Activated naive CD8-positive, alpha-beta T cell treated with anti-CD3 and anti-CD28 coated beads, Interleukin-2, amount 50 U/mL, for 24 hours (primary cell): ENCODE data around the gene ARHGAP15.

Source experiments
- ATAC-seq: fragments of 150-1000 bp; cut with Tn5 transposase; one replicate; pipeline ENCODE4 v1.10.0; 2021
- DNase-seq: peaks from one replicate; pipeline ENCODE4 v3.0.0; 2021
- H3K27ac Mint-ChIP-seq: one replicate; pipeline ENCODE4 v1.8.0; 2021; ENCODE audit warnings: mild to moderate bottlenecking, mixed read lengths
- H3K27me3 Mint-ChIP-seq: one replicate; pipeline ENCODE4 v1.8.0; 2021; ENCODE audit warnings: mixed read lengths
- H3K36me3 Mint-ChIP-seq: one replicate; pipeline ENCODE4 v1.8.0; 2021; ENCODE audit warnings: low read depth, mixed read lengths
- H3K4me1 Mint-ChIP-seq: one replicate; pipeline ENCODE4 v1.8.0; 2021; ENCODE audit warnings: mixed read lengths
- H3K4me3 Mint-ChIP-seq: one replicate; pipeline ENCODE4 v1.8.0; 2021; ENCODE audit warnings: mild to moderate bottlenecking, moderate library complexity, mixed read lengths
- H3K9me3 Mint-ChIP-seq: one replicate; pipeline ENCODE4 v1.8.0; 2021; ENCODE audit warnings: mixed read lengths

The ARHGAP15 gene

DNA sequence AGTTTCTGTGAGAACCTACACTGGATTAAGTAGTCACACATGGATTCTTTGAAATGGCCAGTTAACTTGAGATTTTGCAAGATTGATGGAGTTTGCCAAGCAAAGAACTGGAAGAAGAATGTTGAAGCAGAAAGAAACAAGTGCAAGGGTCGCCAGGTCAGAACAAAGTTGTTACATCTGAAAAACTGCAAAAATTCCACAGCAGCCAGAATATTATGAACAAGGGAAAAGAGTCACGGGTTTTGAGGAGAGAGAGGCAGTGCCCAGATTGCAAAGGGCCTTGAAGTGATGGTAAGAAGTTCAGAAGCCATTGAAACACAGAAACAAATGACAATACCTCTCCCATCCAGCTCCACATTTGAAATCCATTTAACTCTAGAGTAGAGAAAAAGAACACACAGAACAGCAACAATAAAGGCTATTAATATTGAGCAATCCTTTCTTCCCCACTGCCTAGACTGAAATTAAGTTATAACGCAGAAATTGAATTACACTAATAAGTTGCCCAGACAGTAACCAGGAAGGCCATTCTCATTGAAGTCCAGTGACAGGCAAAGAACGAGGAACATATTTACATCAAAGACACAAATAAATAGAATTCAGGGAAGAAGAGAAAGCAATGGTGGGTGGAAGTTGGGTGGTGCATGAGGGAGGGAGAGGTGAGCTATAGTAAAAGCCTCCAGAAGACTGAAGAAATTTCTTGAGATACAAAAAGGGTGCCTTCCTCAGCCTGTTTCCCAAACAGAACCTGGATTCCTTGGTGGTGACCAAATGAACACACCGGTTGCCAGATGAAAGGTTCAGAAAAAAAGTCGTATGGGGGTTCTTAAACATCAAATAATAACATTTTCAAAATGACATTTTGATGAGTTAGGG lies 80.6 kb downstream of the ARHGAP15 start:
- H3K27me3 Mint-ChIP-seq, result no peaks in the 10 kb centered on the region
- peaks cover 32% of the 10 kb centered on the region for H3K36me3 Mint-ChIP-seq
- no peak for ATAC-seq
- no peak overlapping the region for H3K27ac Mint-ChIP-seq
- H3K4me3 Mint-ChIP-seq, result no peak overlapping the region
- no peak for DNase-seq
- H3K9me3 Mint-ChIP-seq, result no peaks in the 10 kb centered on the region
- H3K4me1 Mint-ChIP-seq, result peaks cover 14% of the 10 kb centered on the region

DNA sequence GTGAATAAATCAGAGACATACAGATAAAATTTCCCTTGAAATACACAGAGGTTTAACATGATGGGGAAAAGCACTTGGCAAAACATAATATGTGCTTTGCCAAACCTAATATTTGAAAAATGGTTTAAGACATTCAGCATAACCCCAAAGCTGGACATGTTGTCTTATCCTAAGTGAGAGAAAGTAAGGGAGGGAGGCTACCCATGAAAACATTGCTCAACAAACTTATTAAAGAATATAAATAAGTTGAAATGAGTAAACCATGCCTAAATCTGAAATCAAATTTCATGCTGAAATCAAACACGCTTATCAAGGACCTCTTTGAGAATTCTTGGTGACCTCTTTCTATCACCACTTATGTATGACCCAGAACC lies 81.2 kb downstream of the ARHGAP15 start:
- H3K27me3 Mint-ChIP-seq, result no peaks in the 10 kb centered on the region
- ATAC-seq (no peak), DNase-seq (no peak)
- no peak overlapping the region for H3K27ac Mint-ChIP-seq
- H3K9me3 Mint-ChIP-seq, result no peaks in the 10 kb centered on the region
- H3K4me3 Mint-ChIP-seq, result no peak overlapping the region
- peaks cover 11% of the 10 kb centered on the region for H3K4me1 Mint-ChIP-seq
- peaks cover 34% of the 10 kb centered on the region for H3K36me3 Mint-ChIP-seq

DNA sequence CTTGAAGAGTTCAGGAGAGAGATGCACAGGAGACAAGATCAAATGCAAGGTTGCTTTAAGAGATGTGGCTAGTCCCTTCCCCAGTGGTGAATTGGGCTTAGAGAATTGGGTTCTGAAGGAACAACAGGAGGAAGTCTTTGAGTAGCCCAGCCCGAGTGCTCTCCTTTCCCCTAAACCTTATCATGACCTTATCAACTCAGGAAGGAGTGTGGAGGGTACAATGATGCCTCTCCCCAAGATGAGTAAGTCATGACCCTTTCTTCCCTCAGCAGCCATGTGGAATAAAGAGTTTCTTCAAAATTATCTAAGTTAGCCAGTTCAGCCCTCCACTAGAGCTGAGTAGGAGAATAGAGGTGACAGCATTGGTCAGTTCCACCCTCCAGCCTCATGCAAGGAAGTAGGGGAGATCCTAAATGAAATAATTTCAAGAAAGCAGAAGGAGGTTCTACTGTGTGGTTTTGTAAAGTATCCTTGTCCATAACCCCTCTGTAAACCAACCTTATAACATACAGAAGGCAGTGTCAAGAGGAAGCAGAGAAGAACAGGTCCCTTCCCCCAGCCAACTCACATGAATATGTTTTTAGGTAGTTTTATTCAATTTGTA lies 88.4 kb downstream of the ARHGAP15 start:
- no peak overlapping the region for H3K27ac Mint-ChIP-seq
- peaks cover 29% of the 10 kb centered on the region for H3K4me1 Mint-ChIP-seq
- DNase-seq (no peak), ATAC-seq (peak; percentile 72)
- no peaks in the 10 kb centered on the region for H3K27me3 Mint-ChIP-seq
- H3K36me3 Mint-ChIP-seq, result peaks cover 22% of the 10 kb centered on the region
- no peaks in the 10 kb centered on the region for H3K9me3 Mint-ChIP-seq
- H3K4me3 Mint-ChIP-seq, result no peak overlapping the region

DNA sequence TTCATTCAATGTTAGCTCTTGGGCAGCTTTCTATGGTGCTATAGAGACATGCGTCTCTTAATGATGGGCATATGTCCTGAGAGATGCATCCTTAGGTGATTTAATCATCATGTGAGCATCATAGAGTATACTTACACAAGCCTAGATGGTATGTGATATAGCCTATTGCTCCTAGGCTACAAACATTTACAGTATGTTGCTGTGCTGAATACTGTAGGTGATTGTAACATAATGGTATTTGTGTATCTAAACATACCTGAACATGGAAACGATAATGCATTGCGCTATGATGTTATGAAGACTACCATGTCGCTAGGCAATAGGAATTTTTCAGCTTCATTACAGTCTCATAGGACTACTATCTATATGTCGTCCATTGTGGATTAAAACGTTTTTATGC lies 89.4 kb downstream of the ARHGAP15 start:
- ATAC-seq (no peak), DNase-seq (no peak)
- Mint-ChIP-seq H3K4me1 (peaks cover 31% of the 10 kb centered on the region), H3K36me3 (peaks cover 21% of the 10 kb centered on the region), H3K27me3 (no peaks in the 10 kb centered on the region), H3K9me3 (no peaks in the 10 kb centered on the region), H3K27ac (no peak overlapping the region), H3K4me3 (no peak overlapping the region)

DNA sequence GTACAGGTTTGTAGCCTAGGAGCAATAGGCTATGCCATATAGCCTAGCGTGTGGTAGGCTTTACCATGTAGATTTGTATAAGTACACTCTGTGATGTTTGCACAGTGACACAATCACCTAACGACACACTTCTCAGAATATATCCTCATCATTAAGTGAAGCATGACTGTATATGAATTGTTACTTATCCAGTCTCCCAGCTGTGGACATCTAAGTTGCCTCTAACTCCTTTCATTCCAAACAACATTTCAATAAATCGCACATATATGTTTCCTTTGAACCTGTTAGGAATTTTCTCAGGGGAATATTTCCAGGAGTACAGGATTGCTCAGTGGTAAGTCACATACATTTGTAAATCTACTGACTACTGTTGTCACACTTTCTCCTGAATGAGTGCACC lies 90.0 kb downstream of the ARHGAP15 start:
- H3K9me3 Mint-ChIP-seq, result no peaks in the 10 kb centered on the region
- H3K4me1 Mint-ChIP-seq, result peaks cover 33% of the 10 kb centered on the region
- no peak overlapping the region for H3K27ac Mint-ChIP-seq
- H3K36me3 Mint-ChIP-seq, result peaks cover 18% of the 10 kb centered on the region
- no peak overlapping the region for H3K4me3 Mint-ChIP-seq
- DNase-seq (no peak), ATAC-seq (no peak)
- H3K27me3 Mint-ChIP-seq, result no peaks in the 10 kb centered on the region

DNA sequence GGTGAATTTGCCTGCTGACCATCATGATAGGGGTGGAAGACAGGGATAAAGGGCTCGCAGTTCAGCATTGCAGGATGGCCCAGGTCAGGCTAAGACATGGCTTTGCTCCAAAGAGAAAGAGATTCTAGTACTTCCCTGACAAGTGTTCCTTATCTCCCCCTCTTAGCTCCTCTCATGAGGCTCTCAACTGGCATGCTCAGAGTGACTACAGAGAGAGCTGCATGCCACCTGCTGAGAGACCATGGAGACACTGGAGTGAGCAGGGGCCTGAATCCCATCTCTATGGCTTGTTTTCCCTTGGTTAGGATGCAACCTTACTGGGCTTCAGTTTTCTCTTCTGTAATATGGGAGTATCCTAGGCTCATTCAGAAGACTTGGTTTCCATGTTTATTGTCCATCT lies 94.3 kb downstream of the ARHGAP15 start:
- H3K4me3 Mint-ChIP-seq, result no peak overlapping the region
- no peaks in the 10 kb centered on the region for H3K27me3 Mint-ChIP-seq
- no peak overlapping the region for H3K27ac Mint-ChIP-seq
- ATAC-seq (no peak), DNase-seq (no peak)
- H3K9me3 Mint-ChIP-seq, result no peaks in the 10 kb centered on the region
- peaks cover 2% of the 10 kb centered on the region for H3K36me3 Mint-ChIP-seq
- peaks cover 39% of the 10 kb centered on the region for H3K4me1 Mint-ChIP-seq

DNA sequence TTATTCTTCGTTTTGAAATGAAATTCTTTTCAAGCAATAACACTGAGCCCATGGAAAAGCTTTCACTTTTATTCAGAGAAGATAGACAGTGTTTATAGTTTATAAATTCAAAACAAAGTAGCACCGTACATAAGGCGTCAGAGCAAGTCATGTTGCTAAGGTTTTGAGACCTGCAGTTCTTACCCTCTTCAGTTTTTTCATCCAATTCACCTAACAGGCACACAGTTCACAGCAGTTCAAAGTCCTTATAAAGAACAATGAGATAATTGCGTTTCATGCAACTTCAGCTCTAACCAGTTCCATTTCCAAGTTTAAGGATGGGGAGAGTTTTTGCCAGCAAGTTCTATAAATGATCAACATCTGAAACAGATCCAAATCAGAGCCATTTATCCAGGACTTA lies 96.7 kb downstream of the ARHGAP15 start:
- no peak for ATAC-seq
- DNase-seq, result no peak
- H3K9me3 Mint-ChIP-seq, result no peaks in the 10 kb centered on the region
- no peaks in the 10 kb centered on the region for H3K27me3 Mint-ChIP-seq
- H3K4me3 Mint-ChIP-seq, result no peak overlapping the region
- H3K36me3 Mint-ChIP-seq, result peaks cover 19% of the 10 kb centered on the region
- peaks cover 42% of the 10 kb centered on the region for H3K4me1 Mint-ChIP-seq
- no peak overlapping the region for H3K27ac Mint-ChIP-seq

DNA sequence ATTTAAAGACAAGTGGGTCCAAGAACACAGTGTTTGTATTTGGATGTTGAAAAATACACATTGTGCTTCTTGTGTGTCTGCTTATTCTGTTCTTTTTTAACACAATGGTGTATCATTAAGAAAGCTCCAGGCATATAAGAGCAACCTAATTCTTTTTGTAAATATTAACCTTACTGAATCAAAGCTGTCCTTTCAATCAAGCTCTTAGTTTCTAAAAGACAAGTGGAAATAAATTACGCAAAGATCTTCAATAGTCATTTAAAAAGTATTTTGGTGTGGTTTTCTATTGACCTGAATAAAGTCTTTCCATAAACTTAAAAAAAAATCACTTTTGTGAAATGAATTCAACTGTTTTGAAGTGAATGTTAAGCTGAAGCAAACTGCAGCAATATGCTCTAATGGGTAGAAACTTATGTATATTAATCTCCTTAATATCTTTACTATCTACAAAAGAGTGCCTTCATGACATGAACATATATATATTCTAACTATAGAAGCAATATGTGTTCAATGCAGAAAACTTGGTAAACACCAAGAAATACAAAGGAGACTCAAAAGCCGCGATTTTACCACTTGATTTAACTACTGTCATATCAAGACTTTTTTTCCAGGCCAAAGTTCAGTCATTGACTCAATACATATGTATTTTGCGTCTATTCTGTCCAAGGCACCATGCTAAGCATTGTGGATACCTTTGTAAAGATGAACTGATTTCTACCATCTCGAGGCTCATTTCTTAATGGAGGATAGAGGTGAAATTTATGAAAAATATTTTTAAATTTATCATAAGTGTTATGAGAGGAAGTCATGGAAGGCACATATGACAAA lies 97.7 kb downstream of the ARHGAP15 start:
- Mint-ChIP-seq H3K27ac (no peak overlapping the region), H3K4me3 (no peak overlapping the region), H3K9me3 (peaks cover 7% of the 10 kb centered on the region), H3K27me3 (no peaks in the 10 kb centered on the region), H3K36me3 (peaks cover 27% of the 10 kb centered on the region), H3K4me1 (peaks cover 33% of the 10 kb centered on the region)
- DNase-seq (no peak), ATAC-seq (no peak)

DNA sequence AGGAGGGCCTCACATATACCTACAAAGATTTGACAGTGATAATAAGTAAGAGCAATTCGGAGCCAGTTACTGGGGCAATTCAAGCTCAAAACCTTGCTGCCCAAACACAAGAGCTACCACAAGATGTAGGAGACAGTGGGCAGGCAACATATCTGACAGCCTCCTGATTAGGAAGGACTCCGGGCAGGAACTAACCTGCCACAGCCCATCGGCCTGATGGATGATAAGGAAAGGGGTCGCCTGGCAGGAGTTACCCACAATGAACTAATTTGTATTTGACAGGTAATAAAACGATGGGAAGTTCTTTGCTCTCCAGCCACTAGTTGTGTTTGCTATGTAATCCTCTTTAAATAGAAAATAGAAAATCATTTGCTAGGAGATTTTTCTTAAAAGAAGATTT lies 100.2 kb downstream of the ARHGAP15 start:
- peaks cover 27% of the 10 kb centered on the region for H3K9me3 Mint-ChIP-seq
- DNase-seq (no peak), ATAC-seq (no peak)
- H3K27me3 Mint-ChIP-seq, result no peaks in the 10 kb centered on the region
- peaks cover 22% of the 10 kb centered on the region for H3K4me1 Mint-ChIP-seq
- no peak overlapping the region for H3K27ac Mint-ChIP-seq
- no peak overlapping the region for H3K4me3 Mint-ChIP-seq
- peaks cover 50% of the 10 kb centered on the region for H3K36me3 Mint-ChIP-seq

DNA sequence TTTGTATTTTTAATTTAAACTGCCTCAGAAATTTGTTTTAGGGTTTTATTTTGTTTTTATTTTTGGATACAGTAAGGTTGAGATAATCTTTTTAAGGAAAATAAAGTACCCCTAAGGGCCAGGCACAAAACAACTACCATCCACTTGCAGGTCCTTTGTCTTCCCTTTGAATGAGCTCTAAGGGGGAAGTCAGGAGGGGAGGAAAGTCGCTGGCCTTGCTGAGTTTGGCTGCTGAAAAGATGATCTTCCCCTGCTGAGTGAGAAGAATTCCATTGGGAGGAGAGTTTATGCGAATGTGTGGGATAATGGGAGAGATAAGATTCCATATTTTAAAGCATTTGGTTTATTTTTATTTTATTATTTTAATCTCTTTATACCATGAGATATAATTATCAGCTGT lies 100.7 kb downstream of the ARHGAP15 start:
- peaks cover 33% of the 10 kb centered on the region for H3K9me3 Mint-ChIP-seq
- H3K36me3 Mint-ChIP-seq, result peaks cover 56% of the 10 kb centered on the region
- no peak overlapping the region for H3K27ac Mint-ChIP-seq
- no peak overlapping the region for H3K4me3 Mint-ChIP-seq
- DNase-seq (no peak), ATAC-seq (no peak)
- H3K4me1 Mint-ChIP-seq, result peaks cover 22% of the 10 kb centered on the region
- no peaks in the 10 kb centered on the region for H3K27me3 Mint-ChIP-seq

DNA sequence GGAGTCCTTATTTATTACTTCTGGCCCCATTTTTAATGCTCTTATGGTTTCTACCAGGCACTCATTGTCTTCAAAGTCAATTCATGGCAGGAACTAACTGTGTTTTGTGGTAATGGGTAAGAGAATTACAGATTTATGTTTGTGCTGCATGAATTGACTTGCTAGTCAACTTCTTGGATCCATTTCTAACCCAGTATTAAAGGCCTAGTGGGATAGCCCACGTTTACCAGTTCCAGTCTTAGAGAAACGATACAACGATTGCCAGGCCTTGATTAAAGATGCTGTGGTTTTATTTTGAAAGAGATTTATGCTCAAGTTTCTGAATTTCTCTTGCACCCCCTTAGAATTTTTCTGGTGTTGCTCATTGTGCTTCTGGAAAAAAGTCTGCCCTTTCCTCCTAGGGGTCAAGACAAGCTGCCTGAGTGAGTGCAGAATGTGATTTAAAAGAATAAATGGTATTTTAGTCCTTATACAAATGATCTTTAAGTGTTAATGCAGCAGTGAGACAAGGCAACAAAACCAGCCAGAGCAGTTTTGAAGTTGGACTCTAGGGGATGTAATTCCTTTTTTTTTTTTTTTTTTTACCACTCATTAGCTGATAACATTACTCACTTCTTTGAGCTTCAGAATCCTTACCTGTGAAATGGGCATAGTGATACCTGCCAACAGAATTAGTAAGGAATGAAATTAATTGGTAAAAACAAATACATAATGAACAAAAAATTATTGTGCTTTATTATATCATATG lies 101.5 kb downstream of the ARHGAP15 start:
- DNase-seq (no peak), ATAC-seq (no peak)
- H3K27ac Mint-ChIP-seq, result no peak overlapping the region
- peaks cover 63% of the 10 kb centered on the region for H3K36me3 Mint-ChIP-seq
- no peak overlapping the region for H3K4me3 Mint-ChIP-seq
- peaks cover 26% of the 10 kb centered on the region for H3K4me1 Mint-ChIP-seq
- peaks cover 40% of the 10 kb centered on the region for H3K9me3 Mint-ChIP-seq
- no peaks in the 10 kb centered on the region for H3K27me3 Mint-ChIP-seq

DNA sequence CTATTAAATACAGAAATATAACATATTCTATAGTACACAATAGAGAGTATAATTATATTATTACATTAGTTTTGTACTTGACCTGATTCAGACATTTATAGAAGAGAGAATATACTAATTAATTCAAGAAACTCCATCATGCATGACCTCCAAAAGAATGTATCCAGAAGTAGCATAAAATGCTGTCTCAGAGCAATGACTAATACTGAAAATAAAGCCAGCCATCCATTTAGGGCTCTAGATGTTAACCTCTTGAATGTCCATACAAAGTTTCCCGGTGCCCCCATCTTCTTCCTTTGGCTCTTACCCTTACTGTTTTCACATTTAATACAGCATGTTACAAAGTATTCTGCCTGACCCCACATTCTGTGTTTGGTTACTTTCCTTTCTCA lies 102.0 kb downstream of the ARHGAP15 start:
- H3K36me3 Mint-ChIP-seq, result peaks cover 66% of the 10 kb centered on the region
- H3K27ac Mint-ChIP-seq, result no peak overlapping the region
- ATAC-seq, result no peak

DNA sequence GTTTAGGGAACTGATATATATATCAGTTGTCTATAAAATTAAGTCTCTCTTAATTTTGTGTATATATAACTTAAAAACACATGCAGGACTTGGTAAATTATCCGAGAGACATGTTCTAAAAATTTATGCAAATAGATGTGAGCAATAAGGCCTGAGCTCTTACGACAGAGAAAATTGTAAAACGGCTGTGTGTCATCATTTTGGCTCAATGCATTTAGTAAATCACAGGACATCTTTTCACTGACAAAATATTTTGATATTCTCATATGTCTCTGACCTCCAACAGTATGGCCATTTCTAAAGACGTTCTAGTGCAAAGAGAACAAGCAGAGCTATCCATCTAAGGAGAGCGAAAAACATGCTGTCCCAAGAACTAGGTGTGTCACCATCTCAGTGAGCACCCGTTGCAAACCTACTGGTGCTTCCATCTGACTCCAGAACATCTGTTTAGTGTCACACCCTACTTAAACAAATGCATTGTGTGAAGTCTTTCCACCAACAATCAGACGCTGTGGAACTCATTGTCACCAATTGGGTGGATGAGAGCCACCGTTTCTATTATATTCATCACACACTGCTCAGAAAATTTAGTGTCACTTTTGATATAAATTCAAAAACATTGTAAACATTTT lies 108.0 kb downstream of the ARHGAP15 start:
- Mint-ChIP-seq H3K36me3 (peaks cover 58% of the 10 kb centered on the region), H3K27ac (no peak overlapping the region), H3K27me3 (no peaks in the 10 kb centered on the region), H3K9me3 (peaks cover 32% of the 10 kb centered on the region), H3K4me1 (peaks cover 7% of the 10 kb centered on the region), H3K4me3 (no peak overlapping the region)
- no peak for DNase-seq
- no peak for ATAC-seq

More for the DNA sequence above, 102.0 kb downstream of the ARHGAP15 start:
- H3K27me3 Mint-ChIP-seq, result no peaks in the 10 kb centered on the region
- peaks cover 42% of the 10 kb centered on the region for H3K9me3 Mint-ChIP-seq
- no peak overlapping the region for H3K4me3 Mint-ChIP-seq
- no peak for DNase-seq
- peaks cover 21% of the 10 kb centered on the region for H3K4me1 Mint-ChIP-seq
